Right renal pelvis (tissue), 4 donors: ENCODE data around the gene C1orf74. TPM values are rescaled to one million over a fixed set of nuclear protein-coding genes. Genes with fewer than 3 reads are reported as not detected.
A peak's percentile ranks its signal among the peaks of the same experiment; 100 is the strongest.

Source experiments
- DNase-seq, 4 donors: peaks; one replicate each; pipeline ENCODE4 v3.0.0-alpha.2; 2013; ENCODE audit warnings: low read depth in 4 of 4, low spot score in 3 of 4, missing footprints in 1 of 4
- polyA plus RNA-seq, 4 donors: library from polyadenylated mRNA; unstranded; fragments of 120-200 nt; gene quantifications; one replicate each; pipeline ENCODE4 v1.2.1, GENCODE V29; 2013; ENCODE audit not compliant: insufficient read length in 4 of 4

The C1orf74 gene
- polyA plus RNA-seq, 4 donors: 3.6 to 4.4 (median 3.9) TPM

DNA sequence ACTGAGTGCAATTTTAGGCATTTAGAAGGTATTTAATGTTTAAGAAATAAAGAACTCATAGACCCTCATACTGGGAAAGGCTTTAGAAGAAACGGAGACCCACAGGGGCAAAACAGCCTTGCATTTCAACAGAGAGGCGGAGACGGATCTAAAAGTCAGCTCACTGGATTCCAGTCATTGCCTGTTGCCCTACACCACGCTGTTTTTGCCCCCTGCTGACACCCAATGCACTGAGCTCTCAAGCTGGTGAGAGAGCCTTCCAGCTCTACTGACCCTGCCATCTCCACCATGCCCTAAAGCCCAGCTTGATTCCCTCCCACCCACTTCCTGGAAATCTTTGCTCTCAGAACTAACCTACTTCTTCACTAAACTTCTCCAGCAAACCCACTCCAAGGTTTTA lies 35.7 kb downstream of the C1orf74 start:
- no peak for DNase-seq

DNA sequence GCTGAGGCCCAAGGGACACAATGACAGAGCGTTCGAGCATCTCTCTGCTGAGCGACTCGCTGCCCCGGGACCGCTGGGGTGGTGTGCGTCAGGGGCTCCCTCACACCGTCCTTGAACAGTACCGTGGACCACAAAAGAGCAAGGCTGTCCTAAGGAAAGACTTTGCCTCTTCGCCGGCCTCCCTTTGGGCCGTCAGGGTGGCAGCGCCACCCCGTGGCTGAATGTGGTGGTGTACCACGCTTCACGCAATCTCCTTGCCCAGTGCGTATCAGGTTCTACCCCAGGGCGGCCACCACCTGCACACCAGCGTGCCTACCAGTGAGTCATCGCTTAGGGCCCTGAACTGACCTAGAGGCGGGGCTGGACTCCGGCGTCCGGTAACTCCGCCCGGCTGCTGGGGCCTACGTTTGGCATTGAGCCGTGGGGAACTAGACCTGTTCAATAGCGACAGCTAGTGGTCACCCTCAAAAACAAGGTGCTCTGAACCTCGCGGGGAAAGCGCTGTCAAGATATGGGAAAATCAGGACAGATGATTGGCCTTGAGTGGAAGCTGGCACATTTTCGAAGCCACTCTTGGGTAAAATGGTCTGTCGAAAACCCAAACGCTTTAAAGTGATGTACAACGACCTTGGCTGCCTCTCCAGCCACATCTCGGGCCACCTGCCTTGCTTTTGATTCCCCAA lies 36.6 kb downstream of the C1orf74 start:
- peak; percentile 60 to 71 (median 70) for DNase-seq

DNA sequence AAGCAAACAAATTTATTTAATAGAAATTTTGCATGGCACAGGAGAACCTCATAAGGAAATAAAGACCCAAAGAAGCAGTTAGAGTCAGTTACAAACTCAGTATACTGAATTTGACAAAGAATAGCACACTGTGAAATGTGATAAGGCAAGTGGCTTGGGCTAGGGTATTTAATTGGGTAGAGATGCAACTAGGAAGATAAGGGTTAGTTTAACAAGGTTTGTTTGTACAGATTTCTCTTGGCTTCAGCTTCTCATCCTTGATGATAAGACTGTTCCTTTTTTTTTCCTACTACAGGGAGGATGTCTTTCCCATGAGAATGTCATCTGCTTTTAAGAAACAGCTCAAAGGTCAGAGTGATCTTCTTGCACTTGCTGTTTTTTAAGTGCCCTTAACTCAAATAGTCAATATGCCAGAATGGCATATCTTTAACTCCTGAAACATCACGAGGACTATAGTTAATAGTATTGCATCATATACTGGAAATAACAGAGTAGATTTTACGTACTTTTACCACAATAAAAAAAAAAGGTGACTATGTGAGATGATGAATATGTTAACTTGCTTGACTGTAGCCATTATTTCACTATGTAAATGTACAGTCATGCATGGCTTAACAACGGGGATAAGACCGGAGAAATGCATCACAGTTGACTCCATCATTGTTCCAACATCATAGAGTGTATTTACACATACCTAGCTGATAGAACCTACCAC lies 37.8 kb downstream of the C1orf74 start:
- DNase-seq: no peak

DNA sequence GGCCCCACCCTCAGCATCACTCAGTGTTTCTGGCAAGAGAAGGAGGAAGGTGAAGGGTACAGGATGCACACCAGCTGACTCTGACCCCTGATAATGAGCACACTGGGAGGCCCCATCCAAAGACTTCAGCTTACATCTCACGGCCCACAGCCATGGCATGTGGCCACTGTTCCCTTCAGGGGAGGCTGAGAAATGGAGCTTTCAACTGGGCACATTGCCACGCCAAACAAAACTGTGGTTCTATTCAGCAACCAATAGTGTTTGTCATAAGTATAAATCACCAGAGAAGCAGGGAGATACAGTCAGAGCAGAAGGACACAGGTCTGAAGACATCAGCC lies 41.2 kb downstream of the C1orf74 start:
- DNase-seq: no peak

DNA sequence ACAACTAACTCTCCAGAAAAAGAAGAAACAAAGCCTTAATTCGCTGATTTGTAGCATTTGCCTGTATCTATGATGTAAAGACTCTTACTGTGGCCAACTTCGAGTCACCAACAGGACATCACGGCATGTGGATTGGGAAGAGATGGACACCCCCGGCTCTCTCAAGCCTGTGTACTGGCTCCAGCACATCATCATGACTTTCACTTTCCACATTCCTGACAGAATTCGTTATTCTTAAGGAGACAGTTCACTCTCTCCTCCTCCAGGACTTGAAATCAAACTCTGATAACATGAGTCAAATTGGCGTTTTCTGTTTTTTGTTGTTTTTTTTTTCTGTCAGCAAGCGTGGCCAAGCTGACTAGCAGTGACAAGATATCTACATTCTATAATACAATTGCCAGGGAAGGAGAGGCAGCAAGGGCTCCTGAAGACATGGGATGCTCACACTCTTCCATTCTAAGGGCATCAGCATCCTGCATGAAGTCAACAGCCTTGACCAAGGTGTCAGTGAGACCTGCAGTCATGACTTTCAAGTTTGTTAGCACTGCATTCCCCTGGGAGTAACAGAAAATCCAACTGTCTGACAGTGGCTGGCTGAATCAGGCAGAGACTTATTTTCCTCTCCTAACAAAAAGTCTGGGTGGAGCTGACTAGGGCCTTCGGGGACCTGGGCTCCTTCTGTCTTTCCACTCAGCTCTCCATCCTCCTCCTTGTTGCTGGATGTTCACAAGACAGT lies 41.8 kb downstream of the C1orf74 start:
- DNase-seq: no peak

DNA sequence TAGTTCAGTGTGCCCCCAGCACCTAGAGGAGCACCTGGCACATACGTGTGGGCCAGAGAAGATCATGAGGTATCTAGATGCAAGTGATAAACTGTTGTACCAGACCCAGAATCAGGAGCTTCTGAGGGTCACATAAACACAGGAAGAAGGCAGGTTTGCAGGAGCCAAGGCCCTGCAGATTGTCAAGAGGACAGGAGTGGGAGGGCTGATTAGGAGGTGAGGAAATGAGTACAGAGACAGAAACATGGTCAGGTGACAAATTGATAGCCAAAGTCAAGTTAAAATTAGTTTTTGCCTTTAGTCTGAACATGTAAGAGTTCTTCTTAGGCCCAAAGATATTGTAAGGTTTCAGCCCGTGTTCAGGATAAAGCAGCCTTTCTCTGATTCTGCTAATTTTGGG lies 42.5 kb downstream of the C1orf74 start:
- DNase-seq: no peak

DNA sequence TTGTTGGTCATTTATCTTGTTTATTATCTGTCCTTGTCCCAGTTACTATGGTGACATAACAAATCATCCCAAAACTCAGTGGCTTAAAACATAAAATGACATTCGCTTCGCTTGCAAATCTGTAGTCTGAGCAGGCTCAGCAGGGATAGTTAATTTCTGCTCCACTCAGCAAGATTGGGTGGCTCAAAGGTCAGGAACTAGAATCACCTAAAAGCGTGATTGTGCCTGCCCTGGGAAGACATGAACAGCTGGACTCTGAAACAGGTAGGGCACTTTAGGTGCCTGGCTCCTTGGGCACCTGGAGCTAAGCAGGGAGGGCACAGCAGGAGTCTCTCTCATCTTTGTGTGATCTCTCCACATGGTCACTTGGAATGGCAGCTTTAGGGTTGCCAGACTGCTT lies 43.2 kb downstream of the C1orf74 start:
- no peak for DNase-seq

DNA sequence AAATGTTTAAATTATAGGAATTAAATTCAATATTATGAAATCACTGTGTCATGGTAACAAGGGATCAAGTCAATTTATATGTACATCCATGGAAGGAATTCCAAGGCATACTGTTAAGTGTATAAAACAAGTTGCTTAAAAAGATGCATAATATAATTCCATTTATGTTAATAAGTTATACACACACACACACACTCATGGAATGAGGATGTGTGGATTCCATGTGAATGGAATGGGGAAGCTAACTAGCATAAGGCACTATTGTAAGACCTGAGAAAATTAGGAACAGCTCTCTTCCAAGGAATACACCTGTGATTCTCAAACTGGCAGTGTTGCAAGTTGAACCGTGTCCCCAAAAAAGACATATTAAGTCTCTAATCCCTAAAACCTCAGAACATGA lies 46.1 kb downstream of the C1orf74 start:
- no peak for DNase-seq

DNA sequence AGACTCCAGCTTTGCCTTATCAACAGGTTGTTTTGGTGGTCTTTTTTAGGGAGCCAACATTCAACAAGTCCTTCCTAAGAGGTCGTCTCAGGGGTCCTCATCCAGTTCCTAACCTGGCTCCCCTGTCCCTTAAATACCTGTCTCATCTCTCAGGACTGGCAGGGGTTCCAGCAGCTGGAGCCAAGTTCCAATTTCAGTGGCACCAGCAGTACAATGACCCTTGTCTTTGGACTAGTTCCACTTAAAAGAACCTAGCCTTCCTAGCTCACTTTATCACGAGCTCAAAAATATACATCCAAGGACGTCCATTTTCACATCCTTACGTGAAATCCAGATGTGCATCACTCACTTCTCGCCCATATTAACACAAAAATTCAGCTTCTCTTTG lies 47.2 kb downstream of the C1orf74 start:
- DNase-seq: no peak

DNA sequence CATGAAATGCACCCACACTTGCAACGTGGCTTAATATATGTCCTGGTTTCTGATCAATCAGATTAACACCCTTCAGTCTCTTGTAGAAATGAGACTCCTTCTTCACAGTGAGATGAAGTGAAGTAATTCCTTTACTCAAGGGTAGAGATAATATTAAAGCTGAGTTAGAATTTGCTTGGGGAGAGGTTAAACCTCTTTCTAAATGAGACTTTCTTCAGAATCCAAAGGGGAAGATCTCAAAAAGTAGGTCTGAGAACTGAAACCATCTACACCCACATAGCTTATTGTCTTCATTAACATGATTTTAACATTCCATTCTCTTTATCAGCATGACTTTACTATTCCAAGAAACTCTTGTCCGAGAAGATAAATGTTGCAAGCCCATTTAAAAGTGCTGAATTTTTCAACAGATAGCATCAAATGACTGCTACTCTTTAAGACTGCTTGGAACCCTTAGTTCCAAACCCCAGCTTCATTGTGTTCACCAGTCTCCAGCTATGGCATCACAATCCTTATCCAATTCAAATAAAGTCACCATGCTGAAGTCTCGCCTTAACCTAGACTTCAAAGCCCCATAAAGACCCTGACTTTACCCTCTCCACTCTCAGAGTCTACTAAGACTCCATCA lies 47.8 kb downstream of the C1orf74 start:
- no peak for DNase-seq

DNA sequence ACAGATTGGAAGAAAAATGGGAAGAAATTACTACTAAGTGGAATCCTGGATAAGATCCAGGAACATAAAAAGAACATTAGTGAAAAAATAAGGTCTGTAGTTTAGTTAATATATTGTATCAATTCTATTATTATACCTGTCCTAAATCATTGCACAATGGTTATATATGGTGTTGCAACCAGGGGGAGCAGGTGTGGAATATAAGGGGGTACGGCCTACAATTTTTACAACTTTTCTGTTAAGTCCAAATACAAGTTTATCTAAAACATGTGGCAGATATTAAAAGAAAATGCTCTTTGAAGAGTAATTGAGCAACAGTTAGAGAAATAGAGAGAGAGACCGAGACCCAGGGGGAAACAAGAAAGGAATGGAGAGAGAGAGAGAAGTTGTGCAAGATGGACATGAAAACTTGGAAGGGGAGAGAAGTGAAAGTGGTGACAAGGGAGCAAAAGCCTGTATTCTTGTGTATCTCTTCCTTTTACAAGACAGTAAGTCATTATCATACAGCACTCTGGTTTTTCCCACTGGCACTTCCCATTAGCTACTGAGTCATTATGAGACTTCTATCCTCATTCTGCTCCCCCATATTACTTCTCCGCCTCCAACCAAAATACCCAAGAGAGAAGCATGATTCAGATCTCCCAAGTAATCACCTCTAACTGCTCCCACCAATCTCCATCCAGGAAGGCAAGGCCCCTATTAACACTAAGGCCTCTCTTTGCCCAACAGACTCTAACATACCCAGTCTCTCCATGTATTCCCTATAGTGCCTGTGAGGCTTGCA lies 50.8 kb downstream of the C1orf74 start:
- no peak for DNase-seq

DNA sequence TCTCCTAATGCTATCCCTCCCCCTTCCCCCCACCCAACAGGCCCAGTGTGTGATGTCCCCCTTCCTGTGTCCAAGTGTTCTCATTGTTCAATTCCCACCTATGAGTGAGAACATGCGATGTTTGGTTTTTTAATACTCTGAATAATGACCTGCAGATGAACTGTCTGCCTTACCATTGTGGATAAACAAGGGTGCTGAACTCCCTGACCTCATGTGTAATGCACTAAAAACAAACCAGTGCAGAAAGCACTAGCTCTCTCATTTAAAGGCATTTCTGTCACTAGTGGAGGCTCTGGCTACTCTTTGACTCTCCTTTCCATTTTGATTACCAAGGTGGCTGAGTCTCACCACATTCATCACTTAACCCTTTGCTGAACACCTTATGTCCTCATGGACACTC lies 51.6 kb downstream of the C1orf74 start:
- no peak for DNase-seq

DNA sequence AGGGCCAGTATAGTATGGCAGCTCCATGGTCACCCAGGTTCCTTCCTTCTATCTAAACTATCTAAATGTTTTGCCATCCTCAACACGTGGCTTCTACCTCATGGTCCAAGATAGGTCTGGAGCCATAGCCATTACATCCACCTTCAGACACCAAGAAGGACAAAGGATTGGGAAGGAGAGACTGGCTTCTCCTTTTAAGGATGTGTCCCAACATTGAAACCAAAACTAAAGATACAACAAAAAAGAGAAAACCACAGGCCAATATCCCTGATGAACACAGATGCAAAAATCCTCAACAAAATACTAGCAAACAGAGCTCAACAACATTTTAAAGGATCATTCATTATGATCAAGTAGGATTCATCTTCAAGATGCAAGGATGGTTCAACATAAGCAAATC lies 54.9 kb downstream of the C1orf74 start:
- DNase-seq: no peak

Other genes starting within 250 kb of the C1orf74 start
- 1 to 10 TPM; 5.4 to 6.6 (median 6.2) TPM for gene CAMK1G, start 200.8 kb downstream of the C1orf74 start, polyA plus RNA-seq
- gene LAMB3, start 132.1 kb downstream of the C1orf74 start, polyA plus RNA-seq: 1 to 10 TPM in 3 of 4 donors, under 1 TPM in 1; 0.93 to 1.8 (median 1.7) TPM
- 10 to 100 TPM in 3 of 4 donors, 1 to 10 TPM in 1; 8.8 to 17.2 (median 15.2) TPM for gene G0S2, start 109.1 kb downstream of the C1orf74 start, polyA plus RNA-seq
- under 1 TPM; 0.27 to 0.46 (median 0.34) TPM for gene HSD11B1, start 79.7 kb downstream of the C1orf74 start, polyA plus RNA-seq
- gene TRAF3IP3, start 28.5 kb downstream of the C1orf74 start, polyA plus RNA-seq: 1 to 10 TPM; 1.2 to 2.0 (median 1.7) TPM
- 10 to 100 TPM; 17.1 to 23.7 (median 20.4) TPM for gene IRF6, start 21.6 kb upstream of the C1orf74 start, polyA plus RNA-seq
- gene UTP25, start 43.4 kb upstream of the C1orf74 start, polyA plus RNA-seq: 10 to 100 TPM in 3 of 4 donors, 1 to 10 TPM in 1; 9.5 to 11.5 (median 11.1) TPM
- gene SYT14, start 153.7 kb upstream of the C1orf74 start, polyA plus RNA-seq: under 1 TPM; 0.24 to 0.49 (median 0.35) TPM